Stimulated activated CD8-positive, alpha-beta memory T cell treated with anti-CD3 and anti-CD28 coated beads, Interleukin-12 subunit alpha, Interleukin-12 subunit beta, amount 100 ng/mL, for 1 hour (primary cell): ENCODE results near the gene LRIF1.
"Not testable (repeated sequence)": the region's sequence is repeated elsewhere in the genome, so short reads cannot be mapped to it uniquely, and the experiment has no call there.

Source experiments
- DNase-seq: peaks from one replicate; pipeline ENCODE4 v3.0.0-alpha.2; 2020; ENCODE audit warnings: low read depth

The LRIF1 gene, protein sequence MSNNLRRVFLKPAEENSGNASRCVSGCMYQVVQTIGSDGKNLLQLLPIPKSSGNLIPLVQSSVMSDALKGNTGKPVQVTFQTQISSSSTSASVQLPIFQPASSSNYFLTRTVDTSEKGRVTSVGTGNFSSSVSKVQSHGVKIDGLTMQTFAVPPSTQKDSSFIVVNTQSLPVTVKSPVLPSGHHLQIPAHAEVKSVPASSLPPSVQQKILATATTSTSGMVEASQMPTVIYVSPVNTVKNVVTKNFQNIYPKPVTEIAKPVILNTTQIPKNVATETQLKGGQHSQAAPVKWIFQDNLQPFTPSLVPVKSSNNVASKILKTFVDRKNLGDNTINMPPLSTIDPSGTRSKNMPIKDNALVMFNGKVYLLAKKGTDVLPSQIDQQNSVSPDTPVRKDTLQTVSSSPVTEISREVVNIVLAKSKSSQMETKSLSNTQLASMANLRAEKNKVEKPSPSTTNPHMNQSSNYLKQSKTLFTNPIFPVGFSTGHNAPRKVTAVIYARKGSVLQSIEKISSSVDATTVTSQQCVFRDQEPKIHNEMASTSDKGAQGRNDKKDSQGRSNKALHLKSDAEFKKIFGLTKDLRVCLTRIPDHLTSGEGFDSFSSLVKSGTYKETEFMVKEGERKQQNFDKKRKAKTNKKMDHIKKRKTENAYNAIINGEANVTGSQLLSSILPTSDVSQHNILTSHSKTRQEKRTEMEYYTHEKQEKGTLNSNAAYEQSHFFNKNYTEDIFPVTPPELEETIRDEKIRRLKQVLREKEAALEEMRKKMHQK

DNA sequence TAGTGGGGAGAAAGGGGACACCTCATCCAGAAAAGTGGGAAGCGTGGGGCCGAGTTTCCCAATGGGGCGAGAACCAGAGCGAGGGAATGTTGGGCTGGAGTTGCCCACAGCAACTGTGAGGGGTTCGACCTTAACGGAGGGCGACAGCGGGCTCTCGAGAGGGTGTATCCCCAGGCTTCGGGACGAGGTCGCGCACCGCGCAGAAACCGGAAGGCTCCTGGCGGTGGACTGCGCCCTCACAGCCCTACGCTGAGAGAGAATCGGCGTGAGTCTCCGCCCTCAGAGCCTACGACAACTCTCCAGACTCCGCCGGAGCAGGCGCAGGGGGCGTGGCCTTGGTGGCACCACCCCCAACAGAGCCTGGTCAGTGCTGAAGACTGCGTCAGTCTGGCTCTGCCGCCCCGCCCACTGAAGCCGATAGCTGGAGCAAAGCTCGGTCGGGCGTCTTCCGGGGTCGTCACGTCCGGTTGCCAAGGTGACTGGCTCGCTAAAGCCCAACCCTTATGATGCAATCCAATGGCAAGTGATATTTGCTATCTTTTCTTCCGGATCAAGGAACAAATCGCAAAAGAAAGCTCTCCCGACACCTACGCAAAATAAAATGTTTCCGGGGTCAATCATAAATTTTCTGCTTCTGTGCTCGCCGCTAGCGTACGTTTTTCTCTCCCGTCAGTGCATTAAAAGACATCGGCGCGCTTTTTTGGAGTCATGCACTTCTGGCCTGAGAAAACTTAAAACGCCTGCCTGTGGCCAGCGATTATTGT lies at the start of gene LRIF1:
LRIF1 (minus strand) TSS at position 232 of the 764 bp plus-strand sequence. CDS start 234 bp downstream, outside the sequence.
- DNase-seq = peak; percentile 99

DNA sequence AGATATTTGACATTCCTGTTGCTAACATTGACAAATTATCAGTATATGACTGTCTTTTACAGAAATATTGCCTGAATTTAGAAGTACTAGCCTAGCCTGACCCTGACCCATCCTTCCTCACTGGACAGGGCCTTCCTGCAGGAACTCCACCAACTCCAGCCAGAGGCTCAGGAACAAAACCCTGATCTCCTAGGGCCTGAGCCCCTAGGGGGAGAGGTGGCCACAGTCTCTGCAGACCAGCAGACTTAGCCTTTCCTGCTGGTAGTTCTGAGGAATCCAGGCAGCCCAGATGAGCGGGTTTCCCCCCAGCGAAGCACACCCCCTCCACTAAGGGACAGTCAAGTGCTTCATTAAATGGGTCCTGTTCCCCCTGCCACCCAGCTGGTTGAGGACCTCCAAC lies 44.3 kb upstream of the LRIF1 start:
- no peak for DNase-seq

DNA sequence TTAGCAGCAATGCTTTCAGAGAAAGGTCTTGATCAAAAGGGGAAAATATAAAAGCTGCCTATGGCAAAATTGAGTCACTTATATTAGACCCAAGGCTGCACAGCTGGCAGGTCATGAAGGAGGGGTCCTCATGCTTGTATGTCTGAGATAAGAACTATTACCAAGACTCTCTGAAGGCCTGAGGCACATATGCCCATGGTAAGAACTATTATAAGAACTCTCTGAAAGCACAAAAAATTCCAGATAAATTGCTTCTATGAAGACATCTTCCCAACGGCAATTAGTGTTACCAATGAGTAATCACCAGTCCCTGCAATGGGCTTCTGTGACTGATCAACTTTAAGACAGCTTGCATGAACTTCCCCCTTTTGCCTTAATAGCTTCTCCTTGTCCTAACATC lies 42.8 kb upstream of the LRIF1 start:
- no peak for DNase-seq

DNA sequence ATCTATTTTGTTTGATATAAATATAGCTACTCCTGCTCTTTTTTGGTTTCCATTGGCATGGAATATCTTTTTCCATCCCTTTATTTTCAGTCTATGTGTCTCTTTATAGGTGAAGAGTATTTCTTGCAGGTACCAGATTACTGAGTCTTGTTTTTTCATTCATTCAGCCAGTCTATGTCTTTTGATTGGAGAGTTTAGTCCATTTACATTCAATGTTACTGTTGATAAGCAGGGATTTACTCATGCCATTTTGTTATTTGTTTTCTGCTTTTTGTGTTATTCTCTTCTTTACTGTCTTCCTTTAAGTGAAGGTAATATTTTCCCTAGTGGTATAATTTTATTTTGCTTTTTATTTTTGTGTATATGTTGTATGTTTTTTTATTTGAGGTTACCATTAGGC lies 35.9 kb upstream of the LRIF1 start:
- not testable (repeated sequence) for DNase-seq

DNA sequence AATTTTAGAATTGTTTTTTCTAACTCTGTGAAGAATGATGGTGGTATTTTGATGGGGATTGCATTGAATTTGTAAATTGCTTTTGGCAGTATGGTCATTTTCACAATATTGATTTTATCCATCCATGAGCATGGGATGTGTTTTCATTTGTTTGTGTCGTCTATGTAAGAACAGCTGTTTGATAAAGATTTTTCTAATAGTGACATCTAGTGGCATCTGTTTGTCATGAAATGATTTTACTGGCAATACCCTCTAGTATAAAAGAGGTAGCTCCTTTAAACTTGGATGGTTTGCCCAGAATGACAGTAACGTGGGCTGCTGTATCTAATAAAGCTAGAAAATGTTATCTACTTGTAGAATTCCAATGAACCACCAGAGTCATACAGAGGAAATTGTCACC lies 28.6 kb upstream of the LRIF1 start:
- DNase-seq = not testable (repeated sequence)

DNA sequence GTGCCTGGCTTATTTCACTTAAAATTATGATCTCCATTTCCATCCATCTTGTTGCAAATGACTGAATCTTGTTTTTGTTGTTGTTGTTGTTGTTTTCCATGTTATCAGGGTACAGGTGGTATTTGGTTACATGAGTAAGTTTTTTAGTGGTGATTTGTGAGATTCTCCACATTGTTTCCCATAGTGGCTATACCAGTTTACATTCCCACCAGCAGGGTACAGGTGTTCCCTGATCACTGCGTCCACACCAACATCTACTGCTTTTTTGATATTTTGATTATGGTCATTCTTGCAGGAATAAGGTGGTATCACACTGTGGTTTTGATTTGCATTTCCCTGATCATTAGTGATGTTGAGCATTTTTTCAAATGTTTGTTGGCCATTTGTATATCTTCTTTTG lies 27.6 kb upstream of the LRIF1 start:
- not testable (repeated sequence) for DNase-seq

DNA sequence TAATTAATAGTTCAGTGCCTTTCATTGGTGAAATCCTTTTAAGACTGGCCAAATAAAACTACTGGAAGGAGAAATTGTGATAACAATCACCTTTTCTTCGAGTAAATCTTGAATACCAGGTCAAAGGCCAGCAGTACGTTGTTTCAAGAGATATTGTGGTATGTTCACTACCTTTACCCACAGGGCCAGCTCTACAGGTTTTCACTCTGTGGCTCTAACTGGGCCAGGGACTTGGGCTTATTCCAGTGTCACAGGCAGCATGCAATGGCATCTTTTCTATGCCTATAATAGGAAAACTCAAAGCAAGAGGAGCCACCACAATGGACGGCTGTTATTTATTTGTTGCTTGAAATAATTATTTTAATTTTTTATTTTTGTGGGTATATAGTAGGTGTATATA lies 26.8 kb upstream of the LRIF1 start:
- DNase-seq = no peak

DNA sequence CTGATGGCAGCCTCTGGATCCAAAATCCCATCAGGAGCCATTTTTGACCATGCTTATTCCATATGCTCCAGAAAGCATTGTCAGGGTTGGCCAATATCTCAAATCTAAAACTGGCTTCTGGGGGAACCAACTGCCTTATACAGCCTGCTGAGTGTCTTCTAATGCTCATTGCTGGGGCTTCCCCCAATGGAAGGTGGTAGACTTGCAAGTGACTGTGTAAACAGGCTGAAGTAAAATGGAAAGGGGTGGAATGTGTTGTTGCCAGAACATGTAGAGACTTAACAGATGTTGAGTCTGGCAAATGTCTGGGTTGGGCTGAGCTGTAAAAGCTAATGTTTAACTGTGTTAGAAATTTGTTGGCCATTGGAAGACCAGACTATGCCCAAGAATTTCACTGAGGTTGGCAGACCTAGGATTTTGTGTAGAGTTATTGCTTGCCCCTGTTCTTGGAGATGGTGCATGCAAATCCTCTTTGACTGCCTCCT lies 22.7 kb upstream of the LRIF1 start:
- no peak for DNase-seq

DNA sequence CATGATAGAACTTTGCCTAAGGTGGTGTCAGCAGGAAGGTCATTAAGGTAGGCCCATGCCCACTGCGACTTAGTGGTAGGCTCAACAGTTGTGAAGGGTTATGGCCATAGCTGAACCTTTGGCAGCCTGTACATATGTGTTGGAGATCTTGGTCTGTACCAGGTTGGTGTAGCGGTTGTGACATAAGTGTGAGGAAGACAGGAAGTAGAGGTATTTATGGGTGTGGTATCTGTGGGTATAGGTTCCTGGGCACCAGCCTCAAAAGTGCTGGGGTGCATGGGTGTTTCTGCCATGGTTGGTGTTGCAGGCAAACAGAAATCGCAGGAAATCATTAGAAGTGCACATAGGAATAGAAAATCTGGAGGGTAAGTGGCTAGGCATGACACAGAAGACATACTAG lies 18.6 kb upstream of the LRIF1 start:
- no peak for DNase-seq

DNA sequence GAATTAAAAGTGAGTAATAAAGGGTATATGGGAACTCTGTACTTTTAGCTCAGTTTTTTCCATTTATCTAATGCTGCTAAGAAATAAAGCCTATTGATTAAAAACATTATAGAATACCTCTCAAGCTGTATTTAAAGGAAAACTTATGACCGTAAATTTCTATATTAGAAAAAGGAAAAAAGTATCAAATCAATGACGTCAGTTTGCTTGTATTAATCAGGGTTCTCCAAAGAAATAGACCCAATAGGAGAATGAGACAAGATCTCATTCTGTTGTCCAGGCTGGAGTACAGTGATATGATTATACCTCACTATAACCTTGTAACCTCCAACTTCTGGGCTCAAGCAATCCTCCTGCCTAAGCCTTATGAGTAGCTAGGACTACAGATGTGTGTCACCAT lies 15.4 kb upstream of the LRIF1 start:
- no peak for DNase-seq

DNA sequence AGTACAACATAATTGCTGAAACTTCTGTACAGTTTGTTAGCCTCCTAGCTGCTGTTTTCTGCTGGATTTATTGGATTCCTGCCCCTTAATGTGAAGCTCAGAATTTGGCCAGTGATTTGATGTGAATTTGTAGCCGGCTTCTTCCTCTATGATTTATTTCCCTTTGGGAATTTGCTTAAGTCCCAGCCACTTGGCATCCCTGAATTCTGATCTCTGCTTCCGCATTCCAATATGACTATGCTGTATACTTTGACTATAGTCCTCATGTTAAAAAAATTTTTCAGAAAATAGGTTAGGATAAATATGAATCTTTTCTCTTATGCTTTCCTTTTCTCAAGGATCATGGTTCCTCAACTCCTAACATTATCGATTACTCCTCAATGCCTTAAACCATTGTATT lies 12.4 kb upstream of the LRIF1 start:
- no peak for DNase-seq

DNA sequence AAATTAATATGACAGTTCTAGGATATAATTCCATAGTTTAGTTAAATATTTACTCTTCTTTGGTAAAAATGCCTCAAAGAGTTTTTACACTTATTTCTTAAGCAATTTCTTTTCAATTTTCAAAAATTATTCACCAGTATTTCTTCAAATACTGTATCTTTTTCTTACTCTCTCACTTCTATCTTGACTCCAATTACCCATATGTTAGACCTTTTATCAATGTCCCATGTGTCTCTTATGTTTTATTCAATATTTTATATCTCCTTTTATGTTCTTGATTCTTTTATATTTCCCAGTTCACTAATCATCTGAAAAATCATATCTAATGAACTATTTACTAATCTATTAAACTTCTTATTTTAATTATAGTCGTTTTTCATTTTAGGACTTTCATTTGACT lies 11.5 kb upstream of the LRIF1 start:
- DNase-seq = no peak

DNA sequence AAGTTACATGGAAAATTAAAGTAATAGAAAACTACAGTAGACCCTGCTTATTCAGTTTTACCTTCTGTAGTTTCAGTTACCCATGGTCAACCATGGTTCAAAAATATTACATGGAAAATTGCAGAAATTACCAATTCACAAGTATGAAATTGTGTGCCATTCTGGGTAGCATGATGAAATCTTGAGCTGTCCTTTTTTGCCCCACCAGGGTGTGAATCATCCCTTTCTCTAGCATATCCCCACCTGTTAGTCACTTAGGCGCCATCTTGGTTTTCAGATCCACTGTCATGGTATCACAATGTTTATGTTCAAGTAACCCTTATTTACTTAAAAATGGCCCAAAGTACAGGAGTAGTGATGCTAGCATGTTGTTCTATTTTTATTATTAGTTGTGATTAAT lies 3.5 kb upstream of the LRIF1 start:
- no peak for DNase-seq

DNA sequence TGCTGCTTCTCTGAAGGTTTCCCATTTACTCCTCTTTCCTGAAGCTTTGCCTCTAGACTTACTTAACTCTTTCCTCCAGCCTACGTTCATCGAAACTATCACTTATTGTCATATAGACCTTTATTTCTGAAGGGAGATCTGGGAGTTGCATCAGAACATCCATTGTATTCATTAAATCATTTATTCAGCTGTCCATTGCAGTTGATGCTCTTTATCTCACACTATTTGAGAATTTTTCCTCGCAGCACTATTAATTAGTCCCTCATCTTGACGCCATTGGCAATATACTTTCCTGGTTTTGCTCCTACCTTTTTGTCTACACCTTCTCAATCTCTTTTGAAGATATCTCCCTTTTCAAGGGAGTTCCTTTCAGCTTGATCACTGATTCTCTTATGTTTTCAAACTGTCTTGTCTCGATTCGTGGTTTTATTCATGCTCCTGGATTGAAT lies 757 bp upstream of the LRIF1 start:
- no peak for DNase-seq

DNA sequence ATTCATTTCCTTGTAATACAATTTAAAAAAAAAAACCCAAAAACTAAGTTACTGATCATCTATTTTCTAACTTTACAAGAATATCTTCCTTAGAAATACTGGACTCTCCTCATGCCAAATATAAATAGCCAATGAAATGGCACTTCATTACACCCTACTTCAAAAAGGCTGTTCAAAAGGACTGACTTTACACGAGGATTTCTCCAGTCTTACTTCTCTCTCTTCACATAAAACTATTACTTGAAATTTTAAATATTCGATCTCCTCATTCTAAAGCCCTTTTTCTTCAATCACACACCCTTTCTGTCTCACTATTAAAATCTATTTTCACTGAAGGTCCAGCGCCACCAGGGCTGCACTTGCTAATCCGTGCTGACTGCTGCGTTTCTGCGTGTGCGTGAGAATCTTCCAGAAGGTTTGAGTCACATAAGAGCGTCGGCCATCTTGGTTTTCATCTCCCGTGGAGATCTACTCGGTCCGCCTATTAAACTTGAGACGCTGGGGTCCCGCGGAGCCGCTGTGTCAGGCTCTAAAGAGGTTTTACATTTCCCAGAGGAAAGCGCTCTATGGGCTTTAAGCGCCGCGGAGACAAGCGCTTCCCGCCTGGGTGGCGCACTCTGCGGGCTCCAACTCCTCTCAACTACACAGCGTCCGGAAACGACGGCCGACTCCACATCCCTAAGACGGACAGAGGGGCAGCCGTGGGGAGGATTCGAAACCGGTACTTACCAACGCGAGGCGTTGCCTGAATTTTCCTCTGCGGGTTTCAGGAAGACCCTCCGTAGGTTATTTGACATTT lies 631 bp downstream of the LRIF1 start:
- DNase-seq = peak; percentile 44

DNA sequence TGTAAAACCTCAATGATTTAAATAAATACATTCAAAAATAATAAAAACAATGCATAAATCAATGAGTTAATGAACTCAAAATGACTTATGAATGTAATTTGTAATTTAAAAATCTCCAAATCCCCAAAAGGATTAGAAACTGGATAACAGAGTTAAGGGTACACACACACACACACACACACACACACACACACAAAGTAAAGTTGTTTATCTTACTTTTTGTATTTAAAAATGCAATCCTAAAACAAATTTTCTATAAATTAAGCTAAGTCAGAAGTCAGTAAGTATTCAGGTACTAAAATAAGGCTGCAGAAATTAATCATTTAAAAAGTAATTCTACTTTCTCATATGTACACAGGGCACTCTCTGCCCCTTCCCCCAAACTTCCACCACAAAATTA lies 1.8 kb downstream of the LRIF1 start:
- no peak for DNase-seq

DNA sequence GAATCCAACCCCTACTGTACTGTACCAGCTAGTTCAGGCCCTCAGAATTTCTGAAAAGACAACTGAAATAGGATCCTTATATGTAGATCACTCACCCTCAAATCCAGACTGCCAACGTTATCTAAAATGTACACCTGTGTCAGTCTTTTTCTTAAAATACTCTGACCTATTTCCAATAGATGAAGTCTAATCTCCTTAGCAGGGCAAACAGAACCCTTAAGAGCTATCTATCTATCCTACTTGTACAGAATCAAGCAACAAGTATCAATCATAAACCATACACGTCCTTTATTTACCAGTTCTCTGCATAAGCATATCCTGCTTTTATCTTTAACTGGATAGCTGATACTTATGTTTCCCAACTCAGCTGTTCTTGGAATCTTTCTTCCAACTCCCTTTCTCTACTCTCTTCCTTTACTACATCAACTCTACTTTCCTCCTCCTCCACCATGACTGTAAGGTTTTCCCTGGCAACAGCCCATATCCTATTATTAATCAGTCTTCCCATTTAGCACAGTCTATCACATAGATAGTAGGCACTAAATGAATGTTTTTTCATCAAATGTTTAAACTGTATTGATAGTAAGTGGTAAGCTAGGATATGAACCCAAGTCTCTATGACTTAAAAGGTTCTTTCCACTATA lies 2.8 kb downstream of the LRIF1 start:
- no peak for DNase-seq

DNA sequence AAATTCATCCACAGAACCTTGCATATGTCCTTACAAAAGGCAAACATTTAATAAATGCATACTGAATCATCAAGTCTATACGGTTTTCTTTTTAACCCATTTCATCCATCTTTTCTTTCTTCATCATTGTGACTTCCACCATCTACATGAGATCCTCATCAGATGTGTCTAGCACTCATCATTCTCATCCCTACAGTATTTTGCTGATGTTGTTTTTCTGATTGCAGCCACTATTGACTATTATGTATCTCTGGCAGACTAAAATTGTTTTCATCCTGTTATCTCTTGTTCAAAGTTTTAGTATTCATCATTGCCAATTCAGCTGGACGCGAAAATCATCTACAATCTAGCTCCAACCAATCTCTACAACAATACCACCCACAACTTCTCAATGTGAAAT lies 5.9 kb downstream of the LRIF1 start:
- no peak for DNase-seq

DNA sequence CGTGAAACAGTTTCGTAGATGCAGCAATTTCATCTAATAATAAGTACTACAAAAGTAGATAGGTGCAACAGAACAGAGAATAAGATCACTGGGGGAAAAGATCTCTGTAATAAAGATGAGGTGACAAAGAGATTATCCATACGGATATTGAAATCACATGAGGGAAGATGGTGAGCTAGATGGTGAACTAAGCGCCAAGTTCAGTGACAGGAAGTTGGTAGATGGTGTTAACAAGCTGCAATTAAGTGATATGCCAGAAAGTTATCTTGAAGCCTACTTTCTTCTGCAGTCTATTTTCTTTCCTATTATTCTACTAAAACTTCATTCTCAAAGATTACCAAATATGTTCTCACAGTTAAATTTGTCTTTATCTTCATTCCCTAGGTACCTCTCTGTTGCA lies 7.1 kb downstream of the LRIF1 start:
- no peak for DNase-seq

DNA sequence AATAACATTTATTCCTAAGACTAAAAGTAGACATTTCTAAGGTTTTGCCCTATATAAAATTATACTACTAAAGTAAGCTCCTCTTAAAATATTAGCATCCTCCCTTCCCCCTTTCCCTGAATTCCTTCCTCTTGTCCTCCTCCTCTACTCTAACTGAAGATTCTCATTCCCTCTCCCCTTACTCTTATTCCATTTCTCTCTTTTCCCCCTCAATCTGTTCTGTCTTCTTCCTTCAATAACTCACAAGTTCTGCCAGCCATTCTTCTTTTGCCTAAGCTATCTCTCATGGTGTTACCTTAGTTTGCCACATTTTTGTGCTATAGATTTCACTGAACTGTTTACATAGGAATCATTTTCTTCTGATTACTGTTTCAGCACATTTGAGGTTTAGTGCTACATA lies 10.7 kb downstream of the LRIF1 start:
- no peak for DNase-seq

DNA sequence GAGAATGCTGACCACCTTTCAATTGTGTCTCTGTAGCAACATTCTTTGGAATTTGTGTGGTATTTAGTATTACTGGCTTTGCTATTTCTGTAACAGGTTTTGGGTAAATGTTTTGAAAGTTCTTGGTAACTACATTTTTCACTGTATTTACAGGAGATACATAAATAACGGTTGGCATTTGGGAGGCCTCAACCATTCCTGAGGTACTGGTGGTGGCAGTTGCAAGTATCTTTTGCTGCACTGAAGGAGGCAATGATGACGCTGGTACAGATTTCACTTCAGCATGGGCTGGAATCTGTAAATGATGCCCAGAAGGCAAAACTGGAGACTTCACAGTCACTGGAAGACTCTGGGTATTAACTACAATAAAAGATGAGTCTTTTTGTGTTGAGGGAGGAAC lies 11.7 kb downstream of the LRIF1 start:
- no peak for DNase-seq
